Liver (tissue), 9 donors: ENCODE data around the gene SALL1. TPM values are rescaled to one million over a fixed set of nuclear protein-coding genes. Genes with fewer than 3 reads are reported as not detected.

Experiments
- DNase-seq: peaks from one replicate; pipeline ENCODE4 v3.0.0-alpha.2; 2017; ENCODE audit warnings: low spot score
- H3K27ac ChIP-seq, 2 donors: one replicate each; pipeline ENCODE4 v1.7.0; 2013; ENCODE audit warnings: inconsistent platforms in 2 of 2, low read length in 2 of 2, control low read depth in 1 of 2, low read depth in 1 of 2, mild to moderate bottlenecking in 1 of 2
- H3K27me3 ChIP-seq, 4 donors: one replicate each; pipeline versions ENCODE4 v1.6.1 to v1.7.0; 2013; ENCODE audit warnings: low read length in 3 of 4, inconsistent platforms in 1 of 4, mild to moderate bottlenecking in 1 of 4, moderate library complexity in 1 of 4; ENCODE audit not compliant: control insufficient read depth in 4 of 4, insufficient read depth in 4 of 4
- H3K36me3 ChIP-seq, 4 donors: one replicate each; pipeline versions ENCODE4 v1.6.1 to v1.7.0; 2013; ENCODE audit warnings: low read length in 3 of 4, mild to moderate bottlenecking in 3 of 4, low read depth in 1 of 4, moderate library complexity in 1 of 4; ENCODE audit not compliant: control insufficient read depth in 4 of 4, insufficient read depth in 3 of 4
- H3K4me1 ChIP-seq, 4 donors: one replicate each; pipeline versions ENCODE4 v1.6.1 to v1.7.0; 2013; ENCODE audit warnings: low read length in 3 of 4, mild to moderate bottlenecking in 3 of 4, moderate library complexity in 1 of 4; ENCODE audit not compliant: control insufficient read depth in 4 of 4, insufficient read depth in 4 of 4
- H3K4me3 ChIP-seq, 3 donors: one replicate each; pipeline versions ENCODE4 v1.6.1 to v1.7.0; 2013; ENCODE audit warnings: low read length in 3 of 3, control low read depth in 1 of 3, low read depth in 1 of 3, mild to moderate bottlenecking in 1 of 3
- H3K9ac ChIP-seq, 2 donors: one replicate each; pipeline ENCODE4 v1.7.0; 2013; ENCODE audit warnings: low read length in 2 of 2, mild to moderate bottlenecking in 2 of 2, moderate library complexity in 2 of 2, control low read depth in 1 of 2, low read depth in 1 of 2
- H3K9me3 ChIP-seq, 4 donors: one replicate each; pipeline versions ENCODE4 v1.6.1 to v1.7.0; 2013; ENCODE audit warnings: low read length in 3 of 4; ENCODE audit not compliant: control insufficient read depth in 4 of 4
- ATF3 ChIP-seq: IDR thresholded peaks from 2 replicates; pipeline ENCODE4 v1.6.1; 2016; ENCODE audit warnings: antibody characterized with exemption
- CTCF ChIP-seq: fragments of 150-350 bp; IDR thresholded peaks from 2 replicates; pipeline ENCODE4 v1.5.1; 2017; ENCODE audit warnings: improper control_type of control experiment, low read depth, low read length; ENCODE audit not compliant: missing input control
- FOXA1 ChIP-seq: IDR thresholded peaks from 2 replicates; pipeline ENCODE4 v1.6.1; 2016; ENCODE audit warnings: antibody characterized with exemption
- FOXA2 ChIP-seq: IDR thresholded peaks from 2 replicates; pipeline ENCODE4 v1.6.1; 2016; ENCODE audit warnings: antibody characterized with exemption
- HNF4A ChIP-seq, 2 donors: conservative IDR thresholded peaks; 2 replicates each; pipeline ENCODE4 v1.6.1; 2016; ENCODE audit warnings: antibody characterized with exemption in 2 of 2, mild to moderate bottlenecking in 2 of 2
- HNF4G ChIP-seq: IDR thresholded peaks from 2 replicates; pipeline ENCODE4 v1.6.1; 2016; ENCODE audit warnings: antibody characterized with exemption
- JUND ChIP-seq, 2 donors: IDR thresholded peaks; 2 replicates each; pipeline ENCODE4 v1.6.1; 2016; ENCODE audit warnings: antibody characterized with exemption in 2 of 2
- MAX ChIP-seq: IDR thresholded peaks from 2 replicates; pipeline ENCODE4 v1.6.1; 2016; ENCODE audit warnings: antibody characterized with exemption
- NR2F2 ChIP-seq: IDR thresholded peaks from 2 replicates; pipeline ENCODE4 v1.6.1; 2016; ENCODE audit warnings: antibody characterized with exemption
- REST ChIP-seq: IDR thresholded peaks from 2 replicates; pipeline ENCODE4 v1.6.1; 2016; ENCODE audit warnings: antibody characterized with exemption, mild to moderate bottlenecking
- RXRA ChIP-seq, 2 donors: IDR thresholded peaks; 2 replicates each; pipeline ENCODE4 v1.6.1; 2017 to 2018; ENCODE audit warnings: antibody characterized with exemption in 2 of 2, mild to moderate bottlenecking in 1 of 2
- SP1 ChIP-seq: IDR thresholded peaks from 2 replicates; pipeline ENCODE4 v1.6.1; 2018; ENCODE audit warnings: antibody characterized with exemption, mild to moderate bottlenecking
- TAF1 ChIP-seq: conservative IDR thresholded peaks from 2 replicates; pipeline ENCODE4 v1.6.1; 2016; ENCODE audit warnings: antibody characterized with exemption, mild to moderate bottlenecking
- YY1 ChIP-seq: IDR thresholded peaks from 2 replicates; pipeline ENCODE4 v1.6.1; 2016; ENCODE audit warnings: antibody characterized with exemption, mild to moderate bottlenecking
- ZBTB33 ChIP-seq: IDR thresholded peaks from 2 replicates; pipeline ENCODE4 v1.6.1; 2016; ENCODE audit warnings: antibody characterized with exemption
- WGBS: extraction: QIAGEN DNeasy Blood & Tissue Kit; methylation state at CpG from one replicate; pipeline ENCODE4 v1.1.7; 2013; 5-methylcytosine and 5-hydroxymethylcytosine counted together
- polyA plus RNA-seq, 2 donors: library from polyadenylated mRNA; stranded (reverse) in 1 of 2; unstranded in 1 of 2; fragments of 200-250 nt in 1 of 2; fragments of >200 nt in 1 of 2; fragmentation: Nextera tagmentation in 1 of 2; extraction: Ambion mirVana in 1 of 2; gene quantifications; one replicate each; pipeline versions ENCODE4 v1.2.1 to v1.2.3, GENCODE V29; 2013 to 2015
- total RNA-seq, 2 donors: library from RNA; depleted of rRNA; stranded (reverse); fragments of >200 nt; gene quantifications; one replicate each; pipeline ENCODE4 v1.2.3, GENCODE V29; 2014
- donor health status: healthy.
- donor health status: healthy.
- donor health status: healthy.
- donor health status: healthy.
- donor health status: healthy.

SALL1 gene
- total and polyA plus RNA-seq, 4 donors: 1.8 to 13.4 (median 11.7) TPM

DNA sequence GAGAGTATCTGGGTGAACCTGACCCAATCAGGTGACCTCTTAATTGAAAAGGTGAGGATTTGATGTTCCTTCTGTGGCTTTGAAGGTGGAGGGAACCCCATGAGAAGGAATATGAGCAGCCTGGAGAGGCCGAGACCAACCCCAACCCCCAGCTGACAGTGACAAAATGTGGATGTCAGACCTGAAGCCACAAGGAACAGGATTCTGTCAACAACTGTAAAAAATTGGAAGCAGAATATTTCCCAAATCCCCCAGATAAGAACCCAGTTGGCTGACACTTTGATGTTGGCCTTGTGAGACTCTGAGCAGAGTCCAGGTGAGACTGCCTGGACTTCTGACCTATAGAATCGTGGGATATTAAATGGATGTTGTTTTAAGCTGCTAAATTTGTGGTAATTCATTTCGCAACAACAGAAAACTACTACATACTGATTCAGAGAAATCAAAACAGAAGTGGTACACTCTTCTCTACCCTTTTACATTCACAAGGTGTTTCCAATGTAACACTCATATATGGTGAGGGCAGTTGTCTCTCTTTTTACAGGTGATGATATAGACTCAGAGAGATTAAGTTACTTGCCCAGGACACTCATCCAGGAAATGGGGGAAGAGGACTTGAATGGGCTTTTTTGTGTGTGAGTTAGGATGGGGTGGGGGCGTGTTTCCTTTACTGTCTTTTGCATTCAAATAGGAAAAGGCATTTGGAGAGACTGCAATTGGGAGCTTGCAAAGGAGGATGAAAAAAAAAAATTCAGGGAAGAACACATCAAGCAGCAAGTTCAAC lies 29.8 kb upstream of the SALL1 start:
- H3K4me1 ChIP-seq: peaks cover 0 to 6% (median 0%) of the 10 kb centered on the region in 4 donors
- no peak overlapping the region for H3K27ac ChIP-seq
- H3K4me3 ChIP-seq: no peak overlapping the region
- H3K27me3 ChIP-seq: no peaks in the 10 kb centered on the region
- no peak overlapping the region for H3K9ac ChIP-seq
- TF ChIP-seq HNF4G (peak; percentile 58), HNF4A (conservative IDR thresholded peaks at IDR 0.05) (peak; percentile 90 to 92), MAX (no peak), RXRA (IDR thresholded peaks at IDR 0.05) (peak; percentile 21 to 45), FOXA2 (no peak)
- H3K36me3 ChIP-seq: no peaks in the 10 kb centered on the region
- no peak for DNase-seq
- H3K9me3 ChIP-seq: no peaks in the 10 kb centered on the region
- 65% methylated on average over 4 of the region's 4 CpGs for WGBS

DNA sequence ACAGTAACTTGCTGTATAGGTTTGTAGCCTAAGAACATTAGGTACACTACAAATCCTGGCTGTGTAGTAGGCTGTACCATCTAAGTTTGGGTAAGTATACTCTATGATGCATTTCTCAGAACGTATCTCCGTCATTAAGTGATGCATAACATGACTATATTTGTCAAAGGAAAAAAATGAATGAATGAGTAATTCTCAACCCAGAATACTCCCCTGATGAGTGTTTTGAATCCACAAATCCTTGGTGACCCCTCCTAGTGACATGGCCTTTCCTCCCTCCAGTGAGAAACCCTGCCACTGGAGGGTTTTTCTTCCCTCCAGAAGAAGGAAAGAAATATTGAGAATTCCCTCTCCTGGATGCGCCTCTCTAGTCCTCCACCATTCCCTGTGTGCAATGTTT lies 24.0 kb upstream of the SALL1 start:
- 89% methylated on average over 3 of the region's 3 CpGs for WGBS
- no peaks in the 10 kb centered on the region for H3K36me3 ChIP-seq
- TF ChIP-seq MAX (no peak), YY1 (no peak), NR2F2 (no peak), TAF1 (no peak), JUND (IDR thresholded peaks at IDR 0.05) (no peak), REST (no peak), HNF4G (no peak), SP1 (no peak), ATF3 (no peak), CTCF (no peak), ZBTB33 (no peak), FOXA1 (no peak)
- H3K27ac ChIP-seq: no peak overlapping the region
- DNase-seq: no peak
- H3K27me3 ChIP-seq: no peaks in the 10 kb centered on the region
- no peaks in the 10 kb centered on the region for H3K4me1 ChIP-seq
- H3K9ac ChIP-seq: no peak overlapping the region
- H3K4me3 ChIP-seq: no peak overlapping the region
- no peaks in the 10 kb centered on the region for H3K9me3 ChIP-seq
